Activated CD4-positive, CD25-positive, alpha-beta regulatory T cell treated with anti-CD3 and anti-CD28 coated beads, Interleukin-2, amount 50 U/mL, for 24 hours (primary cell): ENCODE measurements around the gene UTP3.
"Not testable (repeated sequence)": the region's sequence is repeated elsewhere in the genome, so short reads cannot be mapped to it uniquely, and the experiment has no call there.

Source experiments
- ATAC-seq, 2 donors: fragments of 150-1000 bp; cut with Tn5 transposase; one replicate each; pipeline ENCODE4 v1.10.0; 2021; ENCODE audit warnings: mild to moderate bottlenecking in 1 of 2, moderate library complexity in 1 of 2

Gene UTP3

DNA sequence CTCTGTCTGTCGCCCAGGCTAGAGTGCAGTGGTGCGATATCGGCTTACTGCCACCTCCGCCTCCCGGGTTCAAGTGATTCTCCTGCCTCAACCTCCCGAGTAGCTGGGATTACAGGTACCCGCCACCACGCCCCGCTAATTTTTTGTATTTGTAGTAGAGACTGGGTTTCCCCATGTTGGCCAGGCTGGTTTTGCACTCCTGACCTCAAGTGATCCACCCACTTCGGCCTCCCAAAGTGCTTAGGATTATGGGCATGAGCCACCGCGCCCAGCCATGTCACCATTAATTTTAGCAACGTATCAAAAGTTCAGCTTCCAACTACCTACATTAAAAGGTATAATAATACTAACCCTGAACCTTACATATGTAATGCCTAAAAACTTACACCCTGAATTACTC lies 940 bp upstream of the UTP3 start:
- ATAC-seq = no peak

DNA sequence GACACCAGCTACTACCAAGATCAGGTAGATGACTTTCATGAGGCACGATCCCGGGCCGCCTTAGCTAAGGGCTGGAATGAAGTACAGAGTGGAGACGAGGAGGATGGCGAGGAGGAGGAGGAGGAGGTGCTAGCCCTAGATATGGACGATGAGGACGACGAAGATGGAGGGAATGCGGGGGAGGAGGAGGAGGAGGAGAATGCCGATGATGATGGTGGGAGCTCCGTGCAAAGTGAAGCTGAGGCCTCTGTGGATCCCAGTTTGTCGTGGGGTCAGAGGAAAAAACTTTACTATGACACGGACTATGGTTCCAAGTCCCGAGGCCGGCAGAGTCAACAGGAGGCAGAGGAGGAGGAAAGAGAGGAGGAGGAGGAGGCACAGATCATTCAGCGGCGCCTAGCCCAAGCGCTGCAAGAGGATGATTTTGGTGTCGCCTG lies 481 bp downstream of the UTP3 start:
- peak; percentile 0 to 3 for ATAC-seq

- ATAC-seq = no peak
Observed at GRCh38 chr4:70691661-70692060, 3.3 kb downstream of the UTP3 start.

- not testable (repeated sequence) for ATAC-seq
Observed at GRCh38 chr4:70694633-70695032, 6.3 kb downstream of the UTP3 start.

- ATAC-seq = not testable (repeated sequence)
Observed at GRCh38 chr4:70698435-70698834, 10.1 kb downstream of the UTP3 start.

- ATAC-seq = no peak
Observed at GRCh38 chr4:70700712-70701111, 12.4 kb downstream of the UTP3 start.

GRCh38 chr4:70701271-70701670 lies 12.9 kb downstream of the UTP3 start:
- ATAC-seq = no peak

DNA sequence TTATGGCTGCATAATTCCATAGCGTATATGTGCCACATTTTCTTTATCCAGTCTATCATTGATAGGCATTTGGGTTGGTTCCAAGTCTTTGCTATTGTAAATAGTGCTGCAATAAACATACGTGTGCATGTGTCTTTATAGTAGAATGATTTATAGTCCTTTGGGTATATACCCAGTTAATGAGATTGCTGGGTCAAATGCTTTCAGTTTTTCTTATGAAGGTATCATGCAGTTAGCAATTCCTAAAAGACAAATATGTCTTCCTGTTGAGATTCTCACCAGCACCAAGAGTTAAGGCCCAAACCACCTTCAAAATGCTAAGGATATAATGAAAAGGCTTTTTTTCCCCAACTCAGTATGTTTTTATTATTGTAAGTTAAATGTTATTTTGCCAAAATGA lies 14.3 kb downstream of the UTP3 start:
- ATAC-seq = not testable (repeated sequence)

DNA sequence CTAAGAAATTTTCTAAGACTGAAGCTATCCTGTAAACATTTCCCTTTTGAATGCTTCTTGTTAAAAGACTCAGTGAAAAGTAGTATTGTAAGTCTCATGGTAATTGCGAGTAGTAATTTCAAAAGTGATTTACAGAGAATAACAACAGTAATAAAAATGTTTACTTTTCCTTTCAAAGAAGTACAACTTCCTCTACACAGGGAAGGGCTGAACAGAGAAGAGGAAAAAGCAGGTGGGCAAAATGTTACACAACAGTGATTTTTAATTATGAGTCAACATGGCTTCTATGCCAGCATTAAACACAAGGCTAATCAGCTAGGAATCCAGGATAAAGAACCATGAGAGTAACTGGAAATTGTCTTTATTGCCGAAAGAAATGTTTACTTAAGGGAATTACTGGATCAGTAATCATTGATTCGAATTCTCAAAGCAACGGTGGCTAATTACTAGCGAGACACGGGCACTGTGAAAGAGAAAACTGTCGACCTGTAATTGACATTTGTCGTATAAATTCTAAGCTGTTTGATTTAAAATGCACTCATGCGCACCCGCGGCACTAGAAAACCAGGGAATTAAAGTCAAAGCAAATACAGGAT lies 15.4 kb downstream of the UTP3 start:
- ATAC-seq = no peak

DNA sequence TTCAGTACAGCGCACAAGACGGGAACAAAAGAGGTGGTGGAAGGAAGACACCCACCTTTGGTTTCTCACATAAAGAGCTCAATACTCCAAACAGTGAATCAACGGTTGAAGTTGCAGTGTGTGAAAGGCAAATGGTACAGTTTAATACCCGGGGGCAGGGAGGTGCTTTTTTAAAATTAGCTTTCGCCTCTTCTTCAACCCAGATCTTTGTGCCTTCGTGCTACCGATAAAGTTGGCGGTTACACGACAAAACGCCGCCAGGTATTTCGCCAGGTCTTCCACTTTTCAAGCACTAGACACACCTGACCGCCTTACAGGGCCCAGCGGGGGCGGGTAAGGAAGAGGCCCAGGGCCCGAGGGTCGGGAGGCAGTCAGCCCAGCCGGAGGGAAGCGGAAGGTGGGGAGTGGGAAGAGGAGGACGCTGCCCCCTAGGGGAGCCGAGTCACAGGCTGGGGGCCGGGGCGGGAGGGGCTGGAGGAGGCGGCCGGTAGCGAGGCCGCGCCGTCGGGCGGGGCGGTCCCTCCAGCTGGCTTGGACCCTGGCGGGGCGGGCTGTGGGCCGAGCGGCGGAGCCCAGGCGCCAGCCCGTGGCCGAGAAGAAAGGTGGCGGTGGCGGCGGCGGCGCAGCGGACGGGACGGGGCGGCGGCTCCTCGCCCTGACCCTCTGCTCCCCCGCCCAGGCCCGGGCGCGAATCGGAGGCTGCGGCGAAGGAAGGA lies 16.0 kb downstream of the UTP3 start:
- ATAC-seq = peak; percentile 21 to 39

DNA sequence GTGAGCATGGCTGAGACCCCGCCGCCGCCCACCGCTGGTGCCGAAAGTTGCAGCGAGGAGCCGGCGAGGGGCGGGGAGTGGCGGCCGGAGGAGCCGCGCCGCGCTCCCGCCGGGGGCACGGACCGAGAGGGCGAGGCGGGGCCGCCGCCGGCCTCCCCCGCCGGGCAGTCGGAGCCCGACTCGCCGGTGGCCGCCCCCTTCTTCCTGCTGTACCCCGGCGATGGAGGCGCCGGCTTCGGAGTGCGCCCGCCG lies 16.5 kb downstream of the UTP3 start:
- no peak for ATAC-seq

DNA sequence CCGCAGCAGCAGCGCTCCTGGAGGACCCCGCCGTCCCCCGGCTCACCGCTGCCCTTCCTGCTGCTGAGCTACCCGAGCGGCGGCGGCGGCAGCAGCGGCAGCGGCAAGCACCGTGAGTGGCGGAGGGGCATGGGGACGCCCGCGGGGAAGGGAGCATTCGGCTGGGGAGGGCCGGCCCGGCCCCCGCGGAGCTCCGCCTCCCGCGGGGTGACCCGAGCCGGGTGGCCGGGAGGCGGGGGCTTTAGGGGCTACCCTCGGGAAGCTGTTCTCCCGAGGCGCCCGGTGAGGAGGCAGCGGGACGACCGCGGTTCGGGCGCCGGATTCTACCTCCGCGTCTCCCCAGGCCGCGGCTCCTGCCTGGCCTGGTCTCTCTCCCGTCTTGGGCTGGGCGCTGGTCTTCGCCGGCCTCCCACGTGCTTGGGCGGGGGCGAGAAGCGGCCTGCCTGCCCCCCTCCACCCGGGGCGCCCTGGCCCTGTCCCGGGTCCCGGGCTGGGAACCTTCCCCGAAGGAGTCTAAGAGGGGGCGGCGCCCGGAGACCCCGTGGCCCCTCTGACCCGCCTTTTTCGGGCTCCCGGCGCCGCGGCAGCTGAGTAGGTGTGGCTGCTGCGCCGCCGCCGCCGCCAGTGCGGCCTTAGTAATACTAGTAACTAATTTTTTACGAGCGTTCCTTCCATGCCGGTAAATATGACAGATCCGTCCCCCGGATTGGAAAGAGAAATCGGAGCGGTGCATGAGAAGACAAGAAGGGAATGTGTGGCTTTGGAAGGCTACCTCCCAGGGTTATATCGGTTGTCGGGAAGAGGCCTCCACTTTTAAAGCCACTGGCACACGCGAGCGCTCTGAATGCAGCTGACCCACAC lies 17.1 kb downstream of the UTP3 start:
- peak; percentile 73 to 76 for ATAC-seq

- ATAC-seq = no peak
Observed at GRCh38 chr4:70706044-70706461, 17.7 kb downstream of the UTP3 start.

DNA sequence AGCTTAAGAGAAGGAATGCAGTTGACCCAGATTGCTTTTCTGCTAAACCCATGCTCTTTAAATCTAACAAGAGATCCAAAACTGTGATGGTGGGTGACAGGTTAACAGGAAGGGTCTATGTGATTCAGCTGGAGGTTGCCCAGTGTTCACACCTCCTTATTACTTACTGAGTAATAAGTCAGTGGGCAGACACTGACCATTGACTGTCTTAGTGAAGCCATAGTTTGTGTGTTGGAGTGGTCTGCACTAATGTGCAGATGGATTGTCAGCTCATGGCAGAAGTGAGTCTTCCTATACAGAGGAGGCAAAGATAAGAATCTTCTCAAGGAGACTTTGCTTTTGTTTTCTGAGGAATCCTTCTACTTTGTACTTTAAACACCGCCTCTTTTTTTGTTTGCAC lies 18.2 kb downstream of the UTP3 start:
- ATAC-seq = no peak

GRCh38 chr4:70709611-70710205 lies 21.4 kb downstream of the UTP3 start:
- no peak for ATAC-seq

GRCh38 chr4:70711599-70711998 lies 23.3 kb downstream of the UTP3 start:
- no peak for ATAC-seq

DNA sequence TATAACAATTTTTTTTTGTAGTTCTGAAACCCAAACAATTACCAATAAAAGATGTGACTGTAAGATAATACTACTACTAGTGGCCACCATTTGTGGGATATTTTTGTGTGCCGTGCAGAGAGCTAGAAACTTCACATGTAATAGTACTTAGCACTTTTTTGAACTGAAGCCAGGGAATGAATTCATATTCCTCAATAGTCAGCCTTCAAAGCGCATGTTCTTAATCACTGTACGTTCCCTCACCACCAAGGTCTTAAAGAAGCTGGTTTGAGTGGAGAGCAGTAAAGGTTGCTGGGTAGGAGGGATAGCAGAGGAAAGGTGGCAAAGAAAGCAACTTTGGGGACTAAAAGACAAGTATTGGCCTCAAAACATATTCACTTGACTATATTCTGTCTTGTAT lies 23.8 kb downstream of the UTP3 start:
- ATAC-seq = no peak

DNA sequence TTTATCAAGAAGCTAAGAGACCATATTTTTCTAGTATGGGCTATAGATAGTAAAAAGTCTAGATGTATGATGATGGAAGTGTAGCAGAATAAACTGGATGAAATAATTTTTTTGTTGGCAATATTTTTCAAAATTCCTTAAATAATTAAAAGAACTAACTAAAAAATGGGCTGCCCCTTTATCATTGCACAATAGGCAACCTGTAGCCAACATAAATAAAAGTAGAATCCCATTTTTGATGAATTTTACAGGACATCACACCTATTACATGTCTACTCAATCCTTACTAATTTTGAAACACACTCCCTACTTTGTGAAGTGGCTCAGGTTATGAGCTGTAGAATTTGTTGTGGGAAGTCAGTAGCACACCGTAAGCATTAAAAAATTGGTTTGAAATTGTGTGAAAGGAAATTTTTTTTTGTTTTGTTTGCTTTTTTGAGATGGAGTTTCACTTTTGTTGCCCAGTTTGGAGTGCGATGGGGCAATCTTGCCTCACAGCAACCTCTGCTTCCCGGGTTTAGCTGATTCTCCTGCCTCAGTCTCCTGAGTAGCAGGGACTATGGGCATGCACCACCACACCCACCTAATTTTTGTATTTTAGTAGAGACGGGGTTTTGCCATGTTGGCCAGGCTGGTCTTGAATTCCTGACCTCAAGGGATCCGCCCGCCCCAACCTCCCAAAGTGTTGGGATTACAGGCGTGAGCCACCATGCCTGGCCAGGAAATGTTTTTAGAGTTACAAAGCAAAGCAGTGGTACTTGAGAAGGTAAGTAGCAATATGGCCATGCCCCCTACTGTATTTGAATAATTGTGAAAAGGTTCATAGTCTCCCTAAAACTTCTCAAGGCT lies 24.5 kb downstream of the UTP3 start:
- no peak for ATAC-seq

GRCh38 chr4:70713453-70714078 lies 25.2 kb downstream of the UTP3 start:
- peak; percentile 32 to 49 for ATAC-seq

DNA sequence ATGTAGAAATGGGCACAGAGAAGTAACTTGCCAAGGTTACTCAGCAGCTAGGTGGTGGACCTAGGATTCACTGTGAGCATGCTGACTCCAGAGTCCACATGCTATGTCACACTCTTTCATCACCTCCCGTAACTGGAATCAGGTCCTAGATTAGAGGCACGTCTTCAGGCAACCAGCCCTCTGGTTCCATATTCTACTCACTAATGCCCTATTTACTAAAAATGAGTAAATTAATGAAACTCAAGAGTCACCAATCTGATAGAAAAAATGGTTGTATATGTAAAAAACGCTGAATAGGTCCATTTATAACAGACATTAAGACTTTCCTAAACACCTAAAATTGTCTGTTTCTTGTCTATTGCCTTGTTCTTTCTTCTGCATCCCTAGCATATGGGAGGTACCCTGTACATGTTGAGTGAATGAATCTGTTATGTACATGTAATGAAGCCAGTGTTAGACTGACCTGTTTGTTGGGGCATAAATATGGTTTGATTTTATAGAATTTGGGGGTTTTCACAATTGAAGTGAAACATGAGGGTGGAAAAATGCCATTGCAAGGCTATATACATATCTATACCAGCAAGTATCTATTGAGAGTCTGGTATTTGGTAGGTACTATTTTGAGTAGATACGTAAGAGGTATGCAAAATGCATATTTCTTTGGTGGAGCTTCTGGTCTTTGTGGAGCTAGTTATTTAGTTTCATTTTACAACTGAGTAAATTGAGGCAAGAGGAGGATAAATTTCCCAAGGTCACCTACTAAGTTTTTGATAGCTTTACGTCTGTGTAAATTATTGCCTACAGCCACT lies 26.0 kb downstream of the UTP3 start:
- peak in 1 of 2 donors; percentile 28 for ATAC-seq

DNA sequence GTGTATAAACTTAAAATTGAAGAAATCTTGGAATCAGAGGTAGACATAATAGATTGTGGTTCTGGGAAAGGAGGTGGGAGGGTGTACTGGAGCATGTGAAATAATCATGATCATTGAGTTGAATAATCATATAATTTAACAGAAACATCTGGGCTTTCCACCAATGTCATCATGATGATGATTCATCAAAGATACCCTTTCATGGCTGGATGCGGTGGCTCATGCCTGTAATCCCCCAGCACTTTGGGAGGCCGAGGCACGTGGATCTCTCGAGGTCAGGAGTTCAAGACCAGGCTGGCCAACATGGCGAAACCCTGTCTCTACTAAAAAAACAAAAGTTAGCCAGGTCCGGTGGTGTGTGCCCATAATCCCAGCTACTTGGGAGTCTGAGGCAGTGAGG lies 26.8 kb downstream of the UTP3 start:
- ATAC-seq = peak in 1 of 2 donors; percentile 47
